Aorta (tissue), 5 donors: ENCODE data around the gene DKK1. TPM values are rescaled to one million over a fixed set of nuclear protein-coding genes. Genes with fewer than 3 reads are reported as not detected.

ENCODE experiments used
- ATAC-seq: fragments of 200-7000 bp; cut with Tn5 transposase; one replicate; pipeline ENCODE4 v1.9.1; 2022; ENCODE audit warnings: moderate library complexity; ENCODE audit not compliant: low FRiP score
- DNase-seq, 2 donors: peaks; one replicate each; pipeline ENCODE4 v3.0.0-alpha.2; 2020
- H3K27ac ChIP-seq, 2 donors: one replicate each; pipeline ENCODE4 v1.5.1; 2013; ENCODE audit warnings: low read length in 2 of 2, mild to moderate bottlenecking in 2 of 2, moderate library complexity in 2 of 2, control low read depth in 1 of 2, inconsistent platforms in 1 of 2, low read depth in 1 of 2
- H3K27me3 ChIP-seq, 2 donors: one replicate each; pipeline ENCODE4 v1.6.1; 2013; ENCODE audit warnings: control low read depth in 1 of 2, low read length in 1 of 2, mild to moderate bottlenecking in 1 of 2, moderate library complexity in 1 of 2; ENCODE audit not compliant: insufficient read depth in 2 of 2, control insufficient read depth in 1 of 2
- H3K36me3 ChIP-seq, 2 donors: one replicate each; pipeline ENCODE4 v1.6.1; 2013; ENCODE audit warnings: control low read depth in 1 of 2, low read length in 1 of 2, mild to moderate bottlenecking in 1 of 2; ENCODE audit not compliant: insufficient read depth in 2 of 2, control insufficient read depth in 1 of 2
- H3K4me1 ChIP-seq, 2 donors: one replicate each; pipeline ENCODE4 v1.6.1; 2013; ENCODE audit warnings: low read length in 2 of 2, control low read depth in 1 of 2, mild to moderate bottlenecking in 1 of 2, moderate library complexity in 1 of 2; ENCODE audit not compliant: insufficient read depth in 2 of 2, control insufficient read depth in 1 of 2
- H3K4me3 ChIP-seq, 2 donors: one replicate each; pipeline ENCODE4 v1.5.1; 2013; ENCODE audit warnings: low read length in 2 of 2, control low read depth in 1 of 2, mild to moderate bottlenecking in 1 of 2
- H3K9me3 ChIP-seq: one replicate; pipeline ENCODE4 v1.6.1; 2013; ENCODE audit warnings: mild to moderate bottlenecking, low read length; ENCODE audit not compliant: control insufficient read depth
- WGBS, 2 donors: extraction: QIAGEN DNeasy Blood & Tissue Kit; methylation state at CpG; one replicate each; pipeline ENCODE4 v1.1.7; 2013; 5-methylcytosine and 5-hydroxymethylcytosine counted together
- intact Hi-C, 2 donors: fragments of 100-400 bp; cut with DNase I; formaldehyde crosslinking; loops; one replicate each; pipeline versions ENCODE4 v1.14.2 to v1.15.0; 2022
- polyA plus RNA-seq, 2 donors: library from polyadenylated mRNA; stranded (reverse); fragments of 200-250 nt; gene quantifications; one replicate each; pipeline ENCODE4 v1.2.3, GENCODE V29; 2013
- total RNA-seq, 2 donors: library from RNA; stranded (reverse); fragmentation: NEBNext Ultra II Directional; extraction: Animal tissue kit (Norgen Biotek cat#: 25700); gene quantifications; one replicate each; pipeline ENCODE4 v1.2.1, GENCODE V29; 2021
- donor health status: healthy with polysubstance abuse.
- donor health status: Bipolar disorder and iron deficiency.
- donor health status: DM: no; HTN: no; CAD: no.
- donor health status: DM: no; HTN: no; CAD: no.
- donor health status: DM: yes; HTN: yes; CAD: no.

DKK1 gene
- total and polyA plus RNA-seq, 4 donors: 0.84 to 2.4 (median 0.96) TPM; not detected in 1

GRCh38 chr10:52280051-52280450 is 34.0 kb upstream of the DKK1 start:
- intact Hi-C loops: no loop called here
- no peak for DNase-seq
- ATAC-seq: no peak

DNA sequence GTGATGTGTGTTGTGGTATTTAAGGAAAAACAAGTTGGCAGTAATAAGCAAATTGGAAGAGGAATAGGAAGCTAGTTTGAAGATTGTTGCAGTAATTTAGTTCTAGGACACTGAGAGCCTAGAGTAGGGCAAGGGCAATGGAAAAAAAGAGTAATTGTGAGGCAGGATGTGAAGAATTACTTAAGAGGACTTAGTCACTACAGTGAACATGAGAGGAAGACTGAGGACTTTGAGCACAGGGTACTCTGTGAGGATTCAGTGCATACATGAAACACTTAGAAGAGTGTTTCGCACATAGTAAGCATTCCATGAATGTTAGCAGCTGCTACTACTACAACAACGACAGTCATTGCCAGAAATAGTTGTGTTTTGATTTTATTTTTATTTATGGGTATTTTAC is 30.9 kb upstream of the DKK1 start:
- no peak overlapping the region for H3K4me3 ChIP-seq
- H3K36me3 ChIP-seq: no peaks in the 10 kb centered on the region
- H3K9me3 ChIP-seq: no peaks in the 10 kb centered on the region
- H3K27me3 ChIP-seq: no peaks in the 10 kb centered on the region
- WGBS, 2 donors: 73 to 75% methylated on average over 2 of the region's 2 CpGs
- intact Hi-C loops: no loop called here
- DNase-seq: no peak
- H3K27ac ChIP-seq: no peak overlapping the region
- ATAC-seq: no peak
- peaks cover 0 to 2% of the 10 kb centered on the region in 2 donors for H3K4me1 ChIP-seq

More at GRCh38 chr10:52280051-52280450, 34.0 kb upstream of the DKK1 start:
- Histone ChIP-seq H3K27ac (no peak overlapping the region), H3K4me3 (no peak overlapping the region), H3K36me3 (no peaks in the 10 kb centered on the region), H3K27me3 (no peaks in the 10 kb centered on the region), H3K4me1 (peaks cover 0 to 2% of the 10 kb centered on the region in 2 donors), H3K9me3 (no peaks in the 10 kb centered on the region)
- 44% methylated on average over 1 of the region's 1 CpG for whole genome bisulfite sequencing, 2 donors

GRCh38 chr10:52284416-52285013 is 29.6 kb upstream of the DKK1 start:
- H3K36me3 ChIP-seq: no peaks in the 10 kb centered on the region
- no peak overlapping the region for H3K27ac ChIP-seq
- intact Hi-C loops: no loop called here
- DNase-seq: no peak
- no peak overlapping the region for H3K4me3 ChIP-seq
- H3K9me3 ChIP-seq: no peaks in the 10 kb centered on the region
- 91 to 93% methylated on average over 2 of the region's 2 CpGs for WGBS, 2 donors
- ATAC-seq: no peak
- peaks cover 0 to 2% of the 10 kb centered on the region in 2 donors for H3K4me1 ChIP-seq
- no peaks in the 10 kb centered on the region for H3K27me3 ChIP-seq

GRCh38 chr10:52287866-52288265 is 26.2 kb upstream of the DKK1 start:
- no peaks in the 10 kb centered on the region for H3K36me3 ChIP-seq
- H3K4me3 ChIP-seq: no peak overlapping the region
- intact Hi-C loops: no loop called here
- no peak for ATAC-seq
- peaks cover 0 to 2% of the 10 kb centered on the region in 2 donors for H3K4me1 ChIP-seq
- WGBS, 2 donors: 93 to 98% methylated on average over 1 of the region's 1 CpG
- no peaks in the 10 kb centered on the region for H3K9me3 ChIP-seq
- DNase-seq: no peak
- no peak overlapping the region for H3K27ac ChIP-seq
- H3K27me3 ChIP-seq: no peaks in the 10 kb centered on the region

- no peak for DNase-seq
- 66 to 76% methylated on average over 4 of the region's 4 CpGs for whole genome bisulfite sequencing, 2 donors
- Histone ChIP-seq H3K9me3 (no peaks in the 10 kb centered on the region), H3K4me1 (no peaks in the 10 kb centered on the region), H3K4me3 (no peak overlapping the region), H3K36me3 (peaks cover 2 to 4% of the 10 kb centered on the region in 2 donors), H3K27ac (no peak overlapping the region), H3K27me3 (no peaks in the 10 kb centered on the region)
- no peak for ATAC-seq
- intact Hi-C loops: no loop called here
Measured at GRCh38 chr10:52297747-52298146, 16.3 kb upstream of the DKK1 start.

- 81 to 86% methylated on average over 4 of the region's 4 CpGs for WGBS, 2 donors
- intact Hi-C loops: no loop called here
- H3K9me3 ChIP-seq: no peaks in the 10 kb centered on the region
- no peak for DNase-seq
- H3K4me1 ChIP-seq: no peaks in the 10 kb centered on the region
- no peaks in the 10 kb centered on the region for H3K36me3 ChIP-seq
- H3K27ac ChIP-seq: no peak overlapping the region
- no peak for ATAC-seq
- no peak overlapping the region for H3K4me3 ChIP-seq
- H3K27me3 ChIP-seq: no peaks in the 10 kb centered on the region
Measured at GRCh38 chr10:52300599-52301277, 13.3 kb upstream of the DKK1 start.

- Histone ChIP-seq H3K4me3 (peak overlapping the region; percentile 40 to 60), H3K27ac (no peak overlapping the region), H3K27me3 (no peaks in the 10 kb centered on the region), H3K4me1 (no peaks in the 10 kb centered on the region), H3K36me3 (no peaks in the 10 kb centered on the region), H3K9me3 (no peaks in the 10 kb centered on the region)
- intact Hi-C loops: loop anchor here (1.0 to 2.0 kb wide), 2 partner anchors 180 to 181 kb away; no protein-coding TSS in a partner anchor
- DNase-seq (peak; percentile 66 to 76), ATAC-seq (peak; percentile 87)
- 4% methylated on average over 40 of the region's 40 CpGs for WGBS, 2 donors
Measured at GRCh38 chr10:52308251-52309031, 5.6 kb upstream of the DKK1 start.

GRCh38 chr10:52312942-52313255 is 1.2 kb upstream of the DKK1 start:
- intact Hi-C loops: no loop called here
- no peak overlapping the region for H3K4me3 ChIP-seq
- H3K27me3 ChIP-seq: no peaks in the 10 kb centered on the region

More at GRCh38 chr10:52312942-52313255, 1.2 kb upstream of the DKK1 start:
- Histone ChIP-seq H3K4me1 (peaks cover 0 to 1% of the 10 kb centered on the region in 2 donors), H3K36me3 (no peaks in the 10 kb centered on the region), H3K27ac (no peak overlapping the region), H3K9me3 (no peaks in the 10 kb centered on the region)
- WGBS, 2 donors: 38 to 47% methylated on average over 3 of the region's 3 CpGs
- ATAC-seq (no peak), DNase-seq (no peak)
